PC-3 (cell line): ENCODE results near the gene RRM2.

Experiments
- EZH2 ChIP-seq: fragments of 300-600 bp; sonication (generic); IDR thresholded peaks from one replicate; pipeline ENCODE4 v1.6.1; 2017; ENCODE audit warnings: antibody characterized with exemption, mild to moderate bottlenecking, low read length; ENCODE audit not compliant: unreplicated experiment
- EZH2phosphoT487 ChIP-seq: fragments of 300-600 bp; sonication (generic); IDR thresholded peaks from 2 replicates; pipeline ENCODE4 v1.6.1; 2018; ENCODE audit warnings: mild to moderate bottlenecking, antibody characterized with exemption, low read length, borderline replicate concordance
- TF ChIP-seq, protein P1 (sequence below): fragments of 300-600 bp; sonication (generic); conservative IDR thresholded peaks from 2 replicates; pipeline ENCODE4 v1.5.1; 2017; ENCODE audit warnings: antibody characterized with exemption, low read depth, mild to moderate bottlenecking, low read length

DNA sequence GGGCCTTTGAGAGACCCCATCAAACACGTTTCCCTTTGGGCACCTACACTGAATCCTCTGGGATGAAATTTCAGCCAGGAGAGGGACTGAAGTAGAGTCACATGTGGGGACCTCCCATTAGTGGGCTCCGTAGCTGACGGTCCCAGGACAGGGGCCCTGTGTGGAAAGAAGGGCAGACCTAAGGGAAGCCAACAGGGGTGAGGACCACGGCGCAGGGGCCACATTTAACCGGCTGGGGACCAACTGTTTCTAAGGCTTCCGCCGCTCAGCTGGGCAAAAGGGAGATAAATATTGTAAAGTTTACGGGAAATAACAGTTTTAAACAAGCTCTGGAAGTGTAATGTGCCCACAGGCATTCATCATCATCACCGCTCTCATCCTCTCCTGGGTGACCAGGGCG, 42.7 kb downstream of the RRM2 start:
- TF ChIP-seq EZH2phosphoT487 (no peak), EZH2 (no peak)
- TF ChIP-seq, protein P1, sequence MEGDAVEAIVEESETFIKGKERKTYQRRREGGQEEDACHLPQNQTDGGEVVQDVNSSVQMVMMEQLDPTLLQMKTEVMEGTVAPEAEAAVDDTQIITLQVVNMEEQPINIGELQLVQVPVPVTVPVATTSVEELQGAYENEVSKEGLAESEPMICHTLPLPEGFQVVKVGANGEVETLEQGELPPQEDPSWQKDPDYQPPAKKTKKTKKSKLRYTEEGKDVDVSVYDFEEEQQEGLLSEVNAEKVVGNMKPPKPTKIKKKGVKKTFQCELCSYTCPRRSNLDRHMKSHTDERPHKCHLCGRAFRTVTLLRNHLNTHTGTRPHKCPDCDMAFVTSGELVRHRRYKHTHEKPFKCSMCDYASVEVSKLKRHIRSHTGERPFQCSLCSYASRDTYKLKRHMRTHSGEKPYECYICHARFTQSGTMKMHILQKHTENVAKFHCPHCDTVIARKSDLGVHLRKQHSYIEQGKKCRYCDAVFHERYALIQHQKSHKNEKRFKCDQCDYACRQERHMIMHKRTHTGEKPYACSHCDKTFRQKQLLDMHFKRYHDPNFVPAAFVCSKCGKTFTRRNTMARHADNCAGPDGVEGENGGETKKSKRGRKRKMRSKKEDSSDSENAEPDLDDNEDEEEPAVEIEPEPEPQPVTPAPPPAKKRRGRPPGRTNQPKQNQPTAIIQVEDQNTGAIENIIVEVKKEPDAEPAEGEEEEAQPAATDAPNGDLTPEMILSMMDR, result no peak
